RPMI7951 (cell line): Measurements from ENCODE around the gene ZSWIM6. TPM values are rescaled to one million over a fixed set of nuclear protein-coding genes. Genes with fewer than 3 reads are reported as not detected.

Experiments
- DNase-seq: peaks from one replicate; pipeline ENCODE4 v3.0.0-alpha.2; 2012; ENCODE audit warnings: low read depth
- total RNA-seq: library from RNA; depleted of rRNA; stranded (reverse); fragments of >200 nt; shearing (Covaris generic); gene quantifications from 2 replicates; pipeline ENCODE4 v1.2.3, GENCODE V29; 2014

The ZSWIM6 gene
- total RNA-seq, 1 experiment from 2014 or later = 5.0 TPM

- no peak for DNase-seq
Measured at GRCh38 chr5:61441742-61442141, 109.7 kb downstream of the ZSWIM6 start.

GRCh38 chr5:61447780-61448495 is 115.9 kb downstream of the ZSWIM6 start:
- DNase-seq = no peak

DNA sequence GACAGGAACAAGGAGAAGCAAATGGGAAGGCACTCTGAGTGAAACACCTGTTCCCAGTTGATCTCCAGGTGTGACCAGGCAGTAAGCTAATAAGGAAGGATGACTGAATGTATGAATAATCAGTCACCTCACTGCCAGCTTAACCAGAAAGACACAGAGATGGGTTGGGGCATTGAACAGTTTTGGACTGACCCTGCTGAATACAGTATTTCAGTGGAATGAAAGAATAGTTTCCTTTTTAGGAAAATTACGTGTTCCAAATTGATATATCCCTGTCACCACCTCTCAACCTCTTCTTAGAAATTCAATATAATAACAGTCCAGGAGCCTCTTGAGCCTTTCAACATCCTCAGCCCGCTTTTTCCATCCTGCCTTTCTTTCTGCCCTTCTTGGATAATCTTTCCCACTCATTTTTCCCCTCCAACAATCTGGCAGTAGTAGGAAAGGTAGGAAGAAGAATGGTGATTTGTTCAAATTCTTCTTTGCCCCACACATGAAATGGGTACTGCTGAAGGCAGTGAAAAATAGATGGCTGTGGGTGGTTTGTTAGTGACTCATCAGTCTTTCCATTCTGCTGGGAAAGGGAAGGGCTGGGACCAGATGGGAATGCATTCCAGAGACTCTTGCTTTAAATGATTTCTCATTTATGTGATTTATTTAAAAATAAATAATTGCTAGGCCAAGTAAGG is 117.9 kb downstream of the ZSWIM6 start:
- DNase-seq = peak; percentile 85

DNA sequence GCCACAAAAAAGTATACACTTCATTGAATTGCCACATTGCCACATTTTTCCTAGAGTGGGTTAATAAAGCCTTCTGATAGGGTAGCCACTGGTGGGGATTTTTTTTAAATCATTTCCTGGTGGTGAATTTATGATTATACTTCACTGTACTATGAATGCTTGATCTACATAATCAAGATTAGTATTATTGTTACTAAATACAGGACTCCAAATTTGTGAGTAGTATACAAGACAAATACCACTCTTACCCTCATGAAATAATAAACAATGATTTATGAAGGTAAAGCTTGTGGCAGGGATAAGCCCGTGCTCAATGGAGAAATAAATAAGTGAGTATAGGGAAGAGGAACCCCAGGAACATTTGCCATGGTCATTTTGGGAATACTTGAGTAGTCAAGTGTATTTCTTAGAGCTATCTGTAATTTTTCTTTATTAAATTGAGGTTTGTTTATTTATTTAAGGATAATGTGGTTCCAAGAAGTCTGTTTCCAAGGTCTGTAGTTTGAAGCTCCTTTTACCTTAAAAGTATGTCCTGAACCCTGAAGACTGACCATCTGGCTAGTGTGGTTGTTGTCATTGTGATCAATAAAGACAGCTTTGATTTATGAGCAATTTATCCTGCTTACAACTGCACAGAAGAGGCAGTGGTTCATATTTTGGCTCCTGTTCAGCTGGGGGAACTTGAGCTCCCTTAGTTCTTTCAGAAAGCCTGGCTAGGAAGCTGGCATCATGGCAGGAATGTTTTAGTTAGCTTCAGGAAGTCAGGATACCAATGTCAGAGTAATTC is 118.6 kb downstream of the ZSWIM6 start:
- peak; percentile 80 for DNase-seq

DNA sequence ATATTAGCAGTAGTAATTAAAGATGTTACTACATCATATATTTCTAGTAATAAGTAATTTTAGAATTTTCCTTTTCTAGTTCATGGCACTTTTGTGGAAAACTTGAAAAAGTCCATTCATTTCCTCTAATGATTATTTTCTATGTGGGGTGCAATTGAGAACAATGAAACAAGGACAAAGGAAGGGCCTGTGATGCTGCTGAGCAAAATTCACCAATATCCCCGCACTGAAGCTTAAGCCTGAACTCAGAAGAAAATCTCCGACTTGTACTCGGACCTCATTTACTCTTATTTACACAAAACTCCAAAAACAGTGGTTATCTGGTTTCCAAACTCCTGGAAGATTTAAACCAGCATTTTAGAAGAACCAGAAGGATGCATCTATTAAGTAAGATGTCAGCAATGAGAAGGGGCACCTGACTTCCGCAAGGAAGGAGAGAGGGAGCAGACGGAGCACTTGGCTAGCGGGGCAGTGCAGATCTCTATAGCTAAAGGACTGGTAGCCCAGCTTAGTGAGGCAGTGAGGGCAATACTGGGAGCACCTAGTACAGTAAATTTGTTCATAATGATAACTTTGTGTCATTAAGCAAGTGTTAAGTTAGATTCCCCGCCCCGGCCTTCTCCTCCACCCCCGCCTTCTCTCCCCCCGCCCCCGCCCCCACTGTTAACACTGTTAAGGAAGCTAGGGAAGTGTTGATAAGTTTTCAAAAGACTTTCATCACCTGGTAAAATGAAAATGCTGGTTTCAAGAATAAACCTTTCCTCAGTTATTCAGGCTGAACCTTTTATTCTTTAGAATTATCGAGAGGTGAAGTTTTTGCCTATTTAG is 123.3 kb downstream of the ZSWIM6 start:
- no peak for DNase-seq

- no peak for DNase-seq
Measured at GRCh38 chr5:61460471-61460870, 128.4 kb downstream of the ZSWIM6 start.

DNA sequence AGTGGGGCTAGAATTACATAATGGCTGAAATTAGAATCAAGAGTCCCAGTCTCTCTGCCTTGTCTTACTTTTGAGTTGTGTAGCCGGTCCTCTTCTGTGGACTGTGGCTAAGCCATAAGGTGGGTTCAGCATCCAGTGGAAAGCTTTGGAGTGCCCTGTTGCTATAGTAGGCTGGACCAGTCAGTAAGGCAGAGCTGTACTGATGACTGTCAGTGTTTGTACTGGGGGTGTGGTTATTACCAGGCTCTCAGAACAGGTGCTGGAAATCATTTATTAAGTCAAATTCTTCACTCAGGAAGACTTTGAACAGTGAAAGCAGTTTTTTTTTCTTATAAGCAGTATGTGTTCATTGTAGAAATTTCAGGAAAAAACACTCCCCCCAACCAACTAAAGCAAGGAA is 129.4 kb downstream of the ZSWIM6 start:
- no peak for DNase-seq

DNA sequence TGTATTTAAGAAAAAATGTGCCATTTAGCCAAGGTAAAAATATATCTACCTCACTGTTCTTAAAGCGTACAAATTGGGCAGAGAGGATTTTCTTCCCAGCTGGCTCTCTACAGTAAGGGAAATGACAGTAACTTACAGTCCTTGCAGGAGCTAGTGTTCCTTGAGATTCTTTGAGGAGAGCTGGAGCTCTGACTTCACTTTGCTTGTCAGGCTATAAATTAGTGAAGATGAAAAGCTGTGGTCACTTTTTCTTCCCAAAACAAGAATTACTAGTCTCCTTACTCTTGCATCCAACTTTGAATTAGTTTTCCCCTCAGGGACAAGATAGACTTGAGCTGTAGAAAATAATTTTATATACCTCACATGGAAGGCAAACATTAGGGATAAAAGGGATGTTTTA is 129.9 kb downstream of the ZSWIM6 start:
- no peak for DNase-seq

- DNase-seq = no peak
Measured at GRCh38 chr5:61463596-61463995, 131.5 kb downstream of the ZSWIM6 start.

GRCh38 chr5:61464512-61464911 is 132.5 kb downstream of the ZSWIM6 start:
- no peak for DNase-seq

DNA sequence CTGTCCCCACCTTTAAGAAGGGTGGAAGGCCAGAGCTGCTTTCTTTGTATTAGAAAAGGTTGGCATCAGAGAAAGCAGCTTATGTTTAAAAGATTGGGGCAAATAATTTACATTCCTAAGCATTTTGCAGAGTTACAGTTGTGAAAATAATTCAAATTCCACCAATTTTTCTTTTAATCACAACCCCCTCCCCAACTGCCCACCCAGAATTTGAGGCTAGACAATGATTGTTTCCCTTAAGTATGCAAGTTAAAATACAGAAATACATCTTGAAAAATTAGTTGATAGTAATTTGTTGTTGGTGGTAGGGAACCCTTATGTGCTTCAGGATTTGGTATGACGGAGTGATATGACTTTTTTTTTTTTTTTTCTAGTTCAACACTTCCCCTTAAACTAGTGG is 133.0 kb downstream of the ZSWIM6 start:
- DNase-seq = no peak

DNA sequence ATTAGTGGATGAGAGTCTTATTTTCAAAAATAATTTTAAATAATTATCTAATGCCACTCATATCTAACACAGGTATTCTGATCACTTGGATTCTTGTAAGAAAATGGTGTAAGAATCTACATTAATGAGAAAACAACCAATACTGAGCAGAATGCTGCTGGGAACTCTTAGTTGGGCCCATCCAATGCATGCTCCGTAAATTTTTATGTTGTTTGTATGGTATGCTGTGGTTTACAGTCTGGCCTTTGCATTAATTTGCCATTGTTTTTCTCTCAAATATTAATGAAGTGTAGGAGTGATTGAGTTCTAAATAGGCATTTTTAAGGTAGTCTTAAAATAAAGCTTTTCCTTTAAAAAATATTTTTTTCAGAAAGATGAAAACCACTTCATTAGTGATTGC is 133.4 kb downstream of the ZSWIM6 start:
- no peak for DNase-seq

DNA sequence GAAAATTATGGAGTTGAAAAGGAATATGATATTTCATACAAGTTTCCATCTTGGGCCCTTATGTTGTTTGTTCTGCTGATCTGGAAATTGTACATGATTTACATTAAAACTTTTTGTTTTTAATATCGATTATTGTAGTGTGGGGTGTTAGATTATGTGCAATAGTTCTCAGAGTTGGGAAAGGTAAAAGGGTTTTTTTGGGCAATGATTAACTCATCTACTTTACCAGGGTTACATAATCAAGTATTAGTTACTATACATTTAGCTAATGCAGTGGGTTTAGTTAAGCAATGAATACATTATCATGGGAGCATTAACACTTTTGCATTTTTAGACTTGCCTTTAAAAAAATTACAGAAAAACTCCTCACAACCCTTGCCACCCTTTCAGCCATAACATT is 134.0 kb downstream of the ZSWIM6 start:
- no peak for DNase-seq

GRCh38 chr5:61467766-61468482 is 135.9 kb downstream of the ZSWIM6 start:
- peak; percentile 37 for DNase-seq

- DNase-seq = no peak
Measured at GRCh38 chr5:61468483-61468865, 136.4 kb downstream of the ZSWIM6 start.

DNA sequence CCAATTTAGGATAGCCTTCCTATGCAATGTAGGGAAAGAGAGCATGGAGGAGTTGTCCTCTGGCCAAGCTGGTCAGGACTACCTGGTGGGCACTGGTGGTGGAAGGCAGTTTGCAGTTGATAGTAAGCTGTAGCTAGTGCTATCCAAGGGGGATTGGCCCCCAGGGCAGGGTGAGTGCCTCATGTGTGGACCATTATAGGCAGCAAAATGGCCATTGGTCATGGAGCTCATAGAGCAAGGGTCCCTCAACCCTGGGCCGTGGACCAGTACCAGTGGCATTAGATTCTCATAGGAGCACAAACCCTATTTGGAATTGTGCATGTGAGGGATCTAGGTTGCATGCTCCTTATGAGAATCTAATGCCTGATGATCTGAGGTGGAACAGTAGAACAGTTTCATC is 139.3 kb downstream of the ZSWIM6 start:
- no peak for DNase-seq

- DNase-seq = no peak
Measured at GRCh38 chr5:61472172-61472958, 140.3 kb downstream of the ZSWIM6 start.

DNA sequence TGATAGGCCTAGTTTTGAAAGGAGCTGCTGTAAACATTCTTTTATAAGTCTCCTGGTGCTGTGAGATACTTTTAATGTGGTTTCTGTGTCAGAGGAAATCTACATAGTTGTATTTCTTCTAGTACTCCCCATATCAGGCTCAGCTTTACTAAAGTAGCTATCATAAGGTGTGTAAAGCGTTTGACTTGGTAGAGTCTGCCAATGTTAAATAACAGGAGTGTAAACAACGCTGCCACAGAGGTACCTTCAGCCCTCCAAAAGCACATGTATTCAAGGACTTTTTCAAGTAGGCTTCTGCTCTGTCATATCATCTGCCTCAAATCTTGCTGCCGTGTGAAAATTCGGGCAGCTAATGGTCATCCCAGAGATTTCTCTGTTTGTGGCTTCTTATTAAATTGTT is 142.7 kb downstream of the ZSWIM6 start:
- no peak for DNase-seq

GRCh38 chr5:61477788-61478187 is 145.7 kb downstream of the ZSWIM6 start:
- DNase-seq = no peak

GRCh38 chr5:61479850-61480614 is 148.0 kb downstream of the ZSWIM6 start:
- no peak for DNase-seq
